Neural progenitor cell (in vitro differentiated cells): ENCODE results near the gene NME5. TPM values are rescaled to one million over a fixed set of nuclear protein-coding genes. Genes with fewer than 3 reads are reported as not detected.

Source experiments
- DNase-seq: peaks from one replicate; pipeline ENCODE4 v3.0.0-alpha.2; 2016; ENCODE audit warnings: low spot score
- H2AFZ ChIP-seq: fragments of 200-600 bp; sonication (generic); replicated peaks from 2 replicates; pipeline ENCODE4 v1.6.1; 2016; ENCODE audit warnings: antibody characterized with exemption
- H3F3A ChIP-seq: fragments of 200-600 bp; sonication (generic); 2 replicates; pipeline ENCODE4 v1.6.1; 2016; ENCODE audit warnings: antibody characterized with exemption, low read depth
- H3K27ac ChIP-seq: fragments of 200-600 bp; sonication (generic); 2 replicates; pipeline ENCODE4 v1.5.1; 2016; ENCODE audit warnings: mild to moderate bottlenecking
- H3K27me3 ChIP-seq: fragments of 200-600 bp; sonication (generic); 2 replicates; pipeline ENCODE4 v1.6.1; 2016; ENCODE audit warnings: mild to moderate bottlenecking, moderate library complexity
- H3K36me3 ChIP-seq: fragments of 200-600 bp; sonication (generic); 2 replicates; pipeline ENCODE4 v1.5.1; 2016
- H3K4me1 ChIP-seq: fragments of 200-600 bp; sonication (generic); 2 replicates; pipeline ENCODE4 v1.6.1; 2016; ENCODE audit warnings: mixed run types
- H3K4me2 ChIP-seq: fragments of 200-600 bp; sonication (generic); 2 replicates; pipeline ENCODE4 v1.6.1; 2016
- H3K4me3 ChIP-seq: fragments of 200-600 bp; sonication (generic); 2 replicates; pipeline ENCODE4 v1.5.1; 2016
- H3K79me2 ChIP-seq: fragments of 200-600 bp; sonication (generic); 2 replicates; pipeline ENCODE4 v1.6.1; 2016; ENCODE audit warnings: low read depth
- H3K9ac ChIP-seq: fragments of 200-600 bp; sonication (generic); 2 replicates; pipeline ENCODE4 v1.6.1; 2016
- H3K9me3 ChIP-seq: fragments of 200-600 bp; sonication (generic); 2 replicates; pipeline ENCODE4 v1.5.1; 2016; ENCODE audit warnings: low read depth
- H4K20me1 ChIP-seq: fragments of 200-600 bp; sonication (generic); 2 replicates; pipeline ENCODE4 v1.6.1; 2016; ENCODE audit warnings: low read depth
- H3K27ac Mint-ChIP-seq: 3 replicates; pipeline ENCODE4 v1.8.0; 2021; ENCODE audit warnings: mixed read lengths
- H3K27me3 Mint-ChIP-seq: 2 replicates; pipeline ENCODE4 v1.8.0; 2022; ENCODE audit warnings: low read depth, mild to moderate bottlenecking, inconsistent platforms, moderate library complexity, mixed read lengths; ENCODE audit not compliant: insufficient read depth
- H3K36me3 Mint-ChIP-seq: 3 replicates; pipeline ENCODE4 v1.8.0; 2021; ENCODE audit warnings: mixed read lengths
- H3K4me1 Mint-ChIP-seq: 3 replicates; pipeline ENCODE4 v1.8.0; 2021; ENCODE audit warnings: mixed read lengths
- H3K4me3 Mint-ChIP-seq: 3 replicates; pipeline ENCODE4 v1.8.0; 2021; ENCODE audit warnings: mild to moderate bottlenecking, moderate library complexity, mixed read lengths
- H3K9me3 Mint-ChIP-seq: 3 replicates; pipeline ENCODE4 v1.8.0; 2020; ENCODE audit warnings: mixed read lengths
- EZH2 ChIP-seq: fragments of 200-600 bp; sonication (generic); IDR thresholded peaks from 2 replicates; pipeline ENCODE4 v1.6.1; 2017; ENCODE audit warnings: antibody characterized with exemption, mild to moderate bottlenecking, moderate library complexity
- EZH2phosphoT487 ChIP-seq: fragments of 200-600 bp; sonication (generic); IDR thresholded peaks from 2 replicates; pipeline ENCODE4 v1.6.1; 2017; ENCODE audit warnings: antibody characterized with exemption
- total RNA-seq: library from RNA; depleted of rRNA; stranded (reverse); fragments of >200 nt; gene quantifications from 2 replicates; pipeline ENCODE4 v1.2.3, GENCODE V29; 2015; ENCODE audit warnings: low replicate concordance
- TF ChIP-seq, protein P1 (sequence below): fragments of 200-600 bp; sonication (generic); IDR thresholded peaks from 2 replicates; pipeline ENCODE4 v1.5.1; 2017; ENCODE audit warnings: antibody characterized with exemption, mild to moderate bottlenecking

The NME5 gene
- total RNA-seq, 1 donor from 2014 or later: 8.0 TPM

DNA sequence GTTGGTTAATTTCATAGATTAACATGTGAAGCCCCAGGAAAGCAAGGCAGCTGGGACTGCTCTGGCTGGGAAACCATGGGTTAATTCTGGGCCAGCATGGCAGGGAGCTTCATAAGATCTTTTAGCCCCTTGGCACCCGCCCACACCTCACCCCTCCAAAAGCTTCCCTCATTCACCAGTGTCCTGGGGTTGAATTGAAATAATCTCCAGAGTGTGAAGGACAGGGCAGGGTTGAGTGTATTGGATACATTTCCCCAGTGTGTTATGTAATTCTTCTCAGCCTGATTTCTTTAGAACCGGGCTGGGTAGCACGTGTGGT lies 36.0 kb downstream of the NME5 start:
- H3K36me3 ChIP-seq: no peaks in the 10 kb centered on the region
- no peaks in the 10 kb centered on the region for H3K79me2 ChIP-seq
- Mint-ChIP-seq H3K27ac (no peak overlapping the region), H3K4me3 (no peak overlapping the region), H3K27me3 (no peaks in the 10 kb centered on the region), H3K9me3 (no peaks in the 10 kb centered on the region), H3K36me3 (no peaks in the 10 kb centered on the region), H3K4me1 (peaks cover 19% of the 10 kb centered on the region)
- TF ChIP-seq, protein P1, sequence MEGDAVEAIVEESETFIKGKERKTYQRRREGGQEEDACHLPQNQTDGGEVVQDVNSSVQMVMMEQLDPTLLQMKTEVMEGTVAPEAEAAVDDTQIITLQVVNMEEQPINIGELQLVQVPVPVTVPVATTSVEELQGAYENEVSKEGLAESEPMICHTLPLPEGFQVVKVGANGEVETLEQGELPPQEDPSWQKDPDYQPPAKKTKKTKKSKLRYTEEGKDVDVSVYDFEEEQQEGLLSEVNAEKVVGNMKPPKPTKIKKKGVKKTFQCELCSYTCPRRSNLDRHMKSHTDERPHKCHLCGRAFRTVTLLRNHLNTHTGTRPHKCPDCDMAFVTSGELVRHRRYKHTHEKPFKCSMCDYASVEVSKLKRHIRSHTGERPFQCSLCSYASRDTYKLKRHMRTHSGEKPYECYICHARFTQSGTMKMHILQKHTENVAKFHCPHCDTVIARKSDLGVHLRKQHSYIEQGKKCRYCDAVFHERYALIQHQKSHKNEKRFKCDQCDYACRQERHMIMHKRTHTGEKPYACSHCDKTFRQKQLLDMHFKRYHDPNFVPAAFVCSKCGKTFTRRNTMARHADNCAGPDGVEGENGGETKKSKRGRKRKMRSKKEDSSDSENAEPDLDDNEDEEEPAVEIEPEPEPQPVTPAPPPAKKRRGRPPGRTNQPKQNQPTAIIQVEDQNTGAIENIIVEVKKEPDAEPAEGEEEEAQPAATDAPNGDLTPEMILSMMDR: no peak
- no peak for TF ChIP-seq EZH2
- TF ChIP-seq EZH2phosphoT487: no peak
- no peak for DNase-seq
- H3F3A ChIP-seq: no peaks in the 10 kb centered on the region
- no peak overlapping the region for H3K4me2 ChIP-seq
- H3K4me1 ChIP-seq: peaks cover 6% of the 10 kb centered on the region
- H2AFZ ChIP-seq: peak overlapping the region; percentile 79
- H3K9ac ChIP-seq: no peak overlapping the region
- H3K4me3 ChIP-seq: no peak overlapping the region
- H3K27ac ChIP-seq: no peak overlapping the region
- no peaks in the 10 kb centered on the region for H3K27me3 ChIP-seq
- H4K20me1 ChIP-seq: no peaks in the 10 kb centered on the region
- no peaks in the 10 kb centered on the region for H3K9me3 ChIP-seq

DNA sequence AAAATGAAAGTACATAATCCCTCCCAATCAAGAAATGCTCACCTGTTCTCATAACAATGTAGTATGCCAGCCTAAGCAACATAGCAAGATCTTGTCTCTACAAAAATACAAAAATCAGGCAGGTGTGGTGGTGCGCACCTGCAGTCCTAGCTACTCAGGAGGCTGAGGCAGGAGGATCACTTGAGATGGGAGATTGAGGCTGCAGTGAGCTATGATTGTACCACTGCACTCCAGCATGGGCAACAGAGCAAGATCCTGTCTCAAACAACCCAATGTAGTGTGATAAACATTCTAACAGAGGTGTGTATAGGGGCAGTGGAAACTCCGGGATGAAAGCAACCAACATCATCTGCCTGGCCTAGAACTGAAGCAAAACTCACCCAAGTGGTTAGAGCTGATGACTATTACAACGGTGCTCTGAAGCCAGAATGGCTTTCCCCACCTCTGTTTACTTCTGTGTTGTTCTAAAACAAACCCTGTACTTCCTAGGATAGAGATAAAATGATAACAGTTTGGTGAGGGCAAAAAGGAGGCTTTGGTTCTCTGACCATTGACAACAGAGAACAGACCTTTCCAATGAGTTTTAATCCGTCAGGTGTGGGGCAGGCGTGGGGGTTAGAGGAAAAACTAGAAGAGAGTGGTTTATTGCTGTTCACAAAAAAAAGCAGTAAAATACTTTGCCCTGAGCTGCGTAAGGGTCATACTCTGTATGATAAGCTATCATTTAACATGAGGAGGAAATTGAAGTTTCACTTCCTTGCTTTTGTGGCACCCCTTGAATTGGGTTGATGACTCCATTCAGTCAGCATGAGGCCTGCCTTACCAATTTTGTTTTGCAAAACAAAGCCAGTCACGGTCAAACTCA lies 36.5 kb downstream of the NME5 start:
- H3K36me3 Mint-ChIP-seq: no peaks in the 10 kb centered on the region
- no peak overlapping the region for H3K4me3 Mint-ChIP-seq

DNA sequence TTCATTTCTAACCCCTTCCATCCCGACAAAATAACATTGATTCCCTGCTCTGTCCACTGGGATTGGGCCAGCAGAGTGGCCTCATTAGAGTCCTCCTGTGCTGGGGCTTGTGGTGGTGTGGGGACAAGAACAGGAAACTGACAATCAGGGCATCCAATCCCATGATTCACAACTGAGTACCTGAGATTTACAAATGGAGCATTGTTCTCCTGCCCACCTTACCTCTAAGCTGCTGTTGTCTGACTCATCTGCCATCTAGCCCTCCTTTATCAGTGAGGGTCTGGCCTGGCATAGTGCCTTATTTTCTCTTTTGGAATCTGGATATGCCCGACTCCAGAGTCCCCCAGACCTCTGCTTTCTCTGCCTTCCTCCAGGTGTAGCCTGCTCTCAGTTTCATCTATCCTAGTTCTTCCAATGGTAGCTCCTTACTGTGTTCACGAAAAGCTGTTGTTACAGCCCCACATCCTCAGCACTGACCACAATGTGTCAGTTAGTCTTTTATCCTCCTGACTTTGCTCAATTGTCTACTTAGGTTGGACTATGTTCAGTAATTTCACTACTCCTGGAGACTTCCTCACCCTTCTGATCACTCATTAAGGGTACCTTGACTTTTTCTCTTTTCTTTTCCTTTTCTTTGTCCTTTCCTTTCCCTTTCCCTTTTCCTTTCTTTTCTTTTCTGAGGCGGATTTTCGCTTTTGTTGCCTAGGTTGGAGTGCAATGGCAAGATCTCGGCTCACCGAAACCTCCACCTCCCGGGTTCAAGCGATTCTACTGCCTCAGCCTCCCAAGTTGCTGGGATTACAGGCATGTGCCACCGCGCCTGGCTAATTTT lies 42.0 kb downstream of the NME5 start:
- Histone ChIP-seq H3K4me1 (peaks cover 15% of the 10 kb centered on the region), H3F3A (peaks cover 5% of the 10 kb centered on the region), H3K4me3 (no peak overlapping the region), H4K20me1 (no peaks in the 10 kb centered on the region), H3K9ac (no peak overlapping the region), H3K36me3 (no peaks in the 10 kb centered on the region), H3K27me3 (peaks cover 19% of the 10 kb centered on the region), H3K9me3 (no peaks in the 10 kb centered on the region), H3K4me2 (no peak overlapping the region), H3K27ac (no peak overlapping the region), H2AFZ (no peak overlapping the region), H3K79me2 (no peaks in the 10 kb centered on the region)
- Mint-ChIP-seq H3K27ac (peak overlapping the region; percentile 47), H3K9me3 (no peaks in the 10 kb centered on the region), H3K27me3 (peaks cover 3% of the 10 kb centered on the region), H3K4me1 (peaks cover 18% of the 10 kb centered on the region), H3K36me3 (no peaks in the 10 kb centered on the region), H3K4me3 (no peak overlapping the region)
- DNase-seq: no peak
- TF ChIP-seq EZH2phosphoT487 (no peak), EZH2 (no peak)
- TF ChIP-seq, protein P1: no peak

More for the DNA sequence above, 36.5 kb downstream of the NME5 start:
- H3K4me1 ChIP-seq: peaks cover 6% of the 10 kb centered on the region
- no peak overlapping the region for H3K4me3 ChIP-seq
- H3K79me2 ChIP-seq: no peaks in the 10 kb centered on the region
- H3K27me3 ChIP-seq: no peaks in the 10 kb centered on the region
- H3K27ac ChIP-seq: no peak overlapping the region
- no peak overlapping the region for H3K9ac ChIP-seq
- H3K9me3 Mint-ChIP-seq: no peaks in the 10 kb centered on the region
- H3K9me3 ChIP-seq: no peaks in the 10 kb centered on the region
- no peaks in the 10 kb centered on the region for H3F3A ChIP-seq
- H3K4me2 ChIP-seq: no peak overlapping the region
- no peak for DNase-seq
- no peak for TF ChIP-seq EZH2phosphoT487
- no peak for TF ChIP-seq EZH2
- TF ChIP-seq, protein P1: no peak
- H4K20me1 ChIP-seq: no peaks in the 10 kb centered on the region
- H3K27ac Mint-ChIP-seq: no peak overlapping the region
- peaks cover 19% of the 10 kb centered on the region for H3K4me1 Mint-ChIP-seq
- no peaks in the 10 kb centered on the region for H3K27me3 Mint-ChIP-seq
- no peaks in the 10 kb centered on the region for H3K36me3 ChIP-seq
- no peak overlapping the region for H2AFZ ChIP-seq
